ENCODE results near the gene WDFY4. TPM values are rescaled to one million over a fixed set of nuclear protein-coding genes. Genes with fewer than 3 reads are reported as not detected.

The WDFY4 gene
- polyA plus RNA-seq, 1 donor (not counting 4 experiments of a cell fraction or from before 2014, with no cell fraction given): 0.04 TPM

- H2AFZ ChIP-seq (ENCODE audit: control insufficient read depth, low read length): no peak overlapping the region
- H3K27ac ChIP-seq (ENCODE audit: control insufficient read depth, insufficient read depth, low read length): no peak overlapping the region
- H3K36me3 ChIP-seq (ENCODE audit: control insufficient read depth in 2 of 2, extremely low read depth in 1 of 2, insufficient read depth in 2 of 2, low read length in 2 of 2): no peaks in the 10 kb centered on the region
- no peak overlapping the region for H3K4me3 ChIP-seq (ENCODE audit: control insufficient read depth in 2 of 3, extremely low read depth in 1 of 3, insufficient read depth in 2 of 3, low read depth in 1 of 3, low read length in 3 of 3)
- H3K4me2 ChIP-seq (ENCODE audit: control insufficient read depth, extremely low read depth, insufficient read depth, low read depth, low read length): no peak overlapping the region
- FAIRE-seq: no peak
- H3K27me3 ChIP-seq (ENCODE audit: control insufficient read depth, extremely low read depth, insufficient read depth, low read length): peaks cover 3% of the 10 kb centered on the region
- TF ChIP-seq EZH2 (IDR thresholded peaks at IDR 0.05; ENCODE audit: low read length) (no peak), CTCF (optimal IDR thresholded peaks at IDR 0.05 in 1 of 3, IDR thresholded peaks at IDR 0.05 in 1 of 3, conservative IDR thresholded peaks at IDR 0.05 in 1 of 3; ENCODE audit: extremely low read depth in 1 of 3, insufficient read depth in 2 of 3, low read length in 3 of 3) (no peak)
- dilution Hi-C loops (cut with MboI; ENCODE audit: extremely low pct_ligation_motif_present, low sequenced_read_pairs): no loop called here
- no peak overlapping the region for H3K9ac ChIP-seq (ENCODE audit: control insufficient read depth, extremely low read depth, insufficient read depth, low read length)
- H3K79me2 ChIP-seq (ENCODE audit: control insufficient read depth, insufficient read depth, low read length): no peaks in the 10 kb centered on the region
- no peaks in the 10 kb centered on the region for H3K4me1 ChIP-seq (ENCODE audit: control insufficient read depth, extremely low read depth, insufficient read depth, low read length)
- H3K9me1 ChIP-seq (ENCODE audit: control insufficient read depth, extremely low read depth, insufficient read depth, low read length): no peaks in the 10 kb centered on the region
- no peaks in the 10 kb centered on the region for H4K20me1 ChIP-seq (ENCODE audit: control insufficient read depth, extremely low read depth, insufficient read depth, low read length)
- H3K9me3 ChIP-seq (ENCODE audit: control insufficient read depth, low read depth, low read length): no peaks in the 10 kb centered on the region
- DNase-seq (ENCODE audit: low read depth, low spot score): no peak
Measured at GRCh38 chr10:48772059-48772458, 87.4 kb downstream of the WDFY4 start.

GRCh38 chr10:48773580-48773979, 88.9 kb downstream of the WDFY4 start:
- Histone ChIP-seq H3K9ac (ENCODE audit: control insufficient read depth, extremely low read depth, insufficient read depth, low read length) (no peak overlapping the region), H2AFZ (ENCODE audit: control insufficient read depth, low read length) (no peak overlapping the region), H3K9me1 (ENCODE audit: control insufficient read depth, extremely low read depth, insufficient read depth, low read length) (no peaks in the 10 kb centered on the region), H3K36me3 (ENCODE audit: control insufficient read depth in 2 of 2, extremely low read depth in 1 of 2, insufficient read depth in 2 of 2, low read length in 2 of 2) (no peaks in the 10 kb centered on the region), H3K9me3 (ENCODE audit: control insufficient read depth, low read depth, low read length) (no peaks in the 10 kb centered on the region), H3K4me2 (ENCODE audit: control insufficient read depth, extremely low read depth, insufficient read depth, low read depth, low read length) (no peak overlapping the region), H3K27ac (ENCODE audit: control insufficient read depth, insufficient read depth, low read length) (no peak overlapping the region), H3K79me2 (ENCODE audit: control insufficient read depth, insufficient read depth, low read length) (no peaks in the 10 kb centered on the region), H3K4me3 (ENCODE audit: control insufficient read depth in 2 of 3, extremely low read depth in 1 of 3, insufficient read depth in 2 of 3, low read depth in 1 of 3, low read length in 3 of 3) (no peak overlapping the region), H3K4me1 (ENCODE audit: control insufficient read depth, extremely low read depth, insufficient read depth, low read length) (no peaks in the 10 kb centered on the region), H4K20me1 (ENCODE audit: control insufficient read depth, extremely low read depth, insufficient read depth, low read length) (no peaks in the 10 kb centered on the region), H3K27me3 (ENCODE audit: control insufficient read depth, extremely low read depth, insufficient read depth, low read length) (no peaks in the 10 kb centered on the region)
- no peak for DNase-seq (ENCODE audit: low read depth, low spot score)
- TF ChIP-seq CTCF (optimal IDR thresholded peaks at IDR 0.05 in 1 of 3, IDR thresholded peaks at IDR 0.05 in 1 of 3, conservative IDR thresholded peaks at IDR 0.05 in 1 of 3; ENCODE audit: extremely low read depth in 1 of 3, insufficient read depth in 2 of 3, low read length in 3 of 3): no peak
- TF ChIP-seq EZH2 (IDR thresholded peaks at IDR 0.05; ENCODE audit: low read length): no peak
- dilution Hi-C loops (cut with MboI; ENCODE audit: extremely low pct_ligation_motif_present, low sequenced_read_pairs): no loop called here
- FAIRE-seq: no peak

Data from keratinocyte (primary cell).